ENCODE data around the gene LMX1A.

LMX1A gene

GRCh38 chr1:165226326-165226725 lies 130.2 kb downstream of the LMX1A start:
- H3K27ac ChIP-seq, result no peak overlapping the region
- peaks cover 0 to 2% of the 10 kb centered on the region in 2 donors for H3K27me3 ChIP-seq
- no peaks in the 10 kb centered on the region for H3K36me3 ChIP-seq
- H3K9me3 ChIP-seq, result no peaks in the 10 kb centered on the region
- peaks cover 0 to 4% (median 2%) of the 10 kb centered on the region in 4 donors for H3K4me1 ChIP-seq
- DNase-seq, result no peak
- intact Hi-C loops (cut with DNase I; ENCODE audit: low total_unique reads), result no loop called here
- no peak overlapping the region for H3K4me3 ChIP-seq
- no peak for TF ChIP-seq CTCF (IDR thresholded peaks at IDR 0.05)

GRCh38 chr1:165225650-165226049 lies 130.9 kb downstream of the LMX1A start:
- Histone ChIP-seq H3K27me3 (peaks cover 0 to 2% of the 10 kb centered on the region in 2 donors), H3K4me3 (no peak overlapping the region), H3K9me3 (no peaks in the 10 kb centered on the region), H3K4me1 (peaks cover 0 to 5% (median 2%) of the 10 kb centered on the region in 4 donors), H3K36me3 (no peaks in the 10 kb centered on the region), H3K27ac (no peak overlapping the region)
- TF ChIP-seq CTCF (IDR thresholded peaks at IDR 0.05), result no peak
- no peak for DNase-seq
- intact Hi-C loops (cut with DNase I; ENCODE audit: low total_unique reads), result no loop called here

GRCh38 chr1:165225062-165225461 lies 131.5 kb downstream of the LMX1A start:
- Histone ChIP-seq H3K27ac (no peak overlapping the region), H3K4me3 (no peak overlapping the region), H3K9me3 (no peaks in the 10 kb centered on the region), H3K36me3 (no peaks in the 10 kb centered on the region), H3K4me1 (peaks cover 0 to 5% (median 2%) of the 10 kb centered on the region in 4 donors), H3K27me3 (peaks cover 0 to 2% of the 10 kb centered on the region in 2 donors)
- intact Hi-C loops (cut with DNase I; ENCODE audit: low total_unique reads), result no loop called here
- DNase-seq, result no peak
- no peak for TF ChIP-seq CTCF (IDR thresholded peaks at IDR 0.05)

GRCh38 chr1:165224504-165224903 lies 132.0 kb downstream of the LMX1A start:
- Histone ChIP-seq H3K9me3 (no peaks in the 10 kb centered on the region), H3K4me1 (peaks cover 0 to 5% (median 2%) of the 10 kb centered on the region in 4 donors), H3K27me3 (peaks cover 0 to 2% of the 10 kb centered on the region in 2 donors), H3K27ac (no peak overlapping the region), H3K36me3 (no peaks in the 10 kb centered on the region), H3K4me3 (no peak overlapping the region)
- no peak for TF ChIP-seq CTCF (IDR thresholded peaks at IDR 0.05)
- intact Hi-C loops (cut with DNase I; ENCODE audit: low total_unique reads), result no loop called here
- DNase-seq, result no peak

GRCh38 chr1:165222580-165222979 lies 133.9 kb downstream of the LMX1A start:
- no peak for TF ChIP-seq CTCF (IDR thresholded peaks at IDR 0.05)
- Histone ChIP-seq H3K4me3 (no peak overlapping the region), H3K27me3 (peaks cover 0 to 5% of the 10 kb centered on the region in 2 donors), H3K27ac (no peak overlapping the region), H3K36me3 (no peaks in the 10 kb centered on the region), H3K9me3 (no peaks in the 10 kb centered on the region), H3K4me1 (peaks cover 0 to 5% (median 2%) of the 10 kb centered on the region in 4 donors)
- intact Hi-C loops (cut with DNase I; ENCODE audit: low total_unique reads), result no loop called here
- no peak for DNase-seq

- no peak for TF ChIP-seq CTCF (IDR thresholded peaks at IDR 0.05)
- Histone ChIP-seq H3K9me3 (no peaks in the 10 kb centered on the region), H3K36me3 (no peaks in the 10 kb centered on the region), H3K27me3 (peaks cover 0 to 3% of the 10 kb centered on the region in 2 donors), H3K4me1 (peaks cover 0 to 5% (median 2%) of the 10 kb centered on the region in 4 donors), H3K4me3 (no peak overlapping the region), H3K27ac (no peak overlapping the region)
- intact Hi-C loops (cut with DNase I; ENCODE audit: low total_unique reads), result no loop called here
- DNase-seq, result no peak
These were observed 137.8 kb downstream of the LMX1A start for GRCh38 chr1:165218731-165219130.
